ENCODE data around the gene FAM234B.

FAM234B gene

GRCh38 chr12:13124656-13125505 is 80.7 kb downstream of the FAM234B start:
- Histone ChIP-seq H3K9me3 (ENCODE audit: insufficient read depth, low read length) (no peaks in the 10 kb centered on the region), H3K36me3 (ENCODE audit: low read length) (no peaks in the 10 kb centered on the region), H3K27me3 (ENCODE audit: low read length) (no peaks in the 10 kb centered on the region), H3K9me2 (replicated peaks; ENCODE audit: insufficient read depth, low read length) (no peaks in the 10 kb centered on the region), H3K4me3 (ENCODE audit: insufficient read depth, low read length, poor library complexity, severe bottlenecking) (no peak overlapping the region), H3K27ac (ENCODE audit: low read depth, low read length) (no peak overlapping the region), H3F3A (ENCODE audit: insufficient read depth) (no peaks in the 10 kb centered on the region), H4K20me1 (ENCODE audit: low read depth, low read length) (no peaks in the 10 kb centered on the region), H3K9ac (ENCODE audit: low read length) (no peak overlapping the region), H3K4me2 (ENCODE audit: low read depth, low read length, poor library complexity, severe bottlenecking) (no peak overlapping the region), H3K79me2 (ENCODE audit: insufficient read depth, low read length) (no peaks in the 10 kb centered on the region), H2AFZ (ENCODE audit: low read depth, low read length, severe bottlenecking) (no peak overlapping the region)
- TF ChIP-seq CTCF (IDR thresholded peaks at IDR 0.05; ENCODE audit: insufficient read depth, low read length, poor library complexity, severe bottlenecking) (no peak), EZH2phosphoT487 (conservative IDR thresholded peaks at IDR 0.05; ENCODE audit: low read length) (no peak)

GRCh38 chr12:13125996-13126395 is 81.8 kb downstream of the FAM234B start:
- no peaks in the 10 kb centered on the region for H3K9me3 ChIP-seq (ENCODE audit: insufficient read depth, low read length)
- H2AFZ ChIP-seq (ENCODE audit: low read depth, low read length, severe bottlenecking) = no peak overlapping the region
- H3K27me3 ChIP-seq (ENCODE audit: low read length) = no peaks in the 10 kb centered on the region
- H3K4me3 ChIP-seq (ENCODE audit: insufficient read depth, low read length, poor library complexity, severe bottlenecking) = no peak overlapping the region
- no peak for TF ChIP-seq CTCF (IDR thresholded peaks at IDR 0.05; ENCODE audit: insufficient read depth, low read length, poor library complexity, severe bottlenecking)
- no peak for TF ChIP-seq EZH2phosphoT487 (conservative IDR thresholded peaks at IDR 0.05; ENCODE audit: low read length)
- H4K20me1 ChIP-seq (ENCODE audit: low read depth, low read length) = no peaks in the 10 kb centered on the region
- H3K36me3 ChIP-seq (ENCODE audit: low read length) = no peaks in the 10 kb centered on the region
- H3K9ac ChIP-seq (ENCODE audit: low read length) = no peak overlapping the region
- H3K9me2 ChIP-seq (replicated peaks; ENCODE audit: insufficient read depth, low read length) = no peaks in the 10 kb centered on the region
- H3K79me2 ChIP-seq (ENCODE audit: insufficient read depth, low read length) = no peaks in the 10 kb centered on the region
- H3F3A ChIP-seq (ENCODE audit: insufficient read depth) = no peaks in the 10 kb centered on the region
- no peak overlapping the region for H3K4me2 ChIP-seq (ENCODE audit: low read depth, low read length, poor library complexity, severe bottlenecking)
- H3K27ac ChIP-seq (ENCODE audit: low read depth, low read length) = no peak overlapping the region

- Histone ChIP-seq H3K27me3 (ENCODE audit: low read length) (no peaks in the 10 kb centered on the region), H3K9me3 (ENCODE audit: insufficient read depth, low read length) (no peaks in the 10 kb centered on the region), H2AFZ (ENCODE audit: low read depth, low read length, severe bottlenecking) (no peak overlapping the region), H3F3A (ENCODE audit: insufficient read depth) (no peaks in the 10 kb centered on the region), H3K36me3 (ENCODE audit: low read length) (no peaks in the 10 kb centered on the region), H3K9me2 (replicated peaks; ENCODE audit: insufficient read depth, low read length) (no peaks in the 10 kb centered on the region), H3K27ac (ENCODE audit: low read depth, low read length) (no peak overlapping the region), H3K9ac (ENCODE audit: low read length) (no peak overlapping the region), H3K79me2 (ENCODE audit: insufficient read depth, low read length) (no peaks in the 10 kb centered on the region), H3K4me3 (ENCODE audit: insufficient read depth, low read length, poor library complexity, severe bottlenecking) (no peak overlapping the region), H4K20me1 (ENCODE audit: low read depth, low read length) (no peaks in the 10 kb centered on the region), H3K4me2 (ENCODE audit: low read depth, low read length, poor library complexity, severe bottlenecking) (no peak overlapping the region)
- TF ChIP-seq CTCF (IDR thresholded peaks at IDR 0.05; ENCODE audit: insufficient read depth, low read length, poor library complexity, severe bottlenecking) (no peak), EZH2phosphoT487 (conservative IDR thresholded peaks at IDR 0.05; ENCODE audit: low read length) (no peak)
Observed at GRCh38 chr12:13126494-13126893, 82.3 kb downstream of the FAM234B start.

All from SU-DHL-6 (cell line).